NCI-H146 (cell line): Measurements from ENCODE around the gene GHRH.

Experiments
- DNase-seq: peaks from one replicate; lab custom pipeline; 2025; lab: John Stamatoyannopoulos, UW

The GHRH gene

GRCh38 chr20:37260923-37261322, 691 bp downstream of the GHRH start:
- DNase-seq = no peak

GRCh38 chr20:37259865-37260264, 1.7 kb downstream of the GHRH start:
- DNase-seq = peak; percentile 91

DNA sequence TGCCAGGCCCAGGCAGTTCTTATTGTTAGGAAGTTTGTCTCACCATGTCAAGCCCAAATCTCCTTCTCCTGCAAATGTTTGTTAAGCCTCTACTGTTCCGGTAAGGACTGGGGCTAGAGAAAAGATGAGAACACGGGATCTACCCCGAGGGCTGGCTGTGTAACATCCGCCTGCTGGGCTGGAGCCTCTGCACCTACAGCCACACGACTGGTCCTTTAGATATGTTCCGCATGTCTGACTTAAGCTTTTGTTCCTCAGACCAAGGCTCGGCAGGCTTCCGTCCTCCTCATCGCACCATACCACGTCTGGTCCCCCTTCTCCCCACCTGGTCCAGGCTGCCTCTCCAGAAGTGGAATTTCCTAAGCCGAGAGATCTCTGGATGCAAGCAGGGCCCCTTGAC, 2.6 kb downstream of the GHRH start:
- DNase-seq = peak; percentile 54

DNA sequence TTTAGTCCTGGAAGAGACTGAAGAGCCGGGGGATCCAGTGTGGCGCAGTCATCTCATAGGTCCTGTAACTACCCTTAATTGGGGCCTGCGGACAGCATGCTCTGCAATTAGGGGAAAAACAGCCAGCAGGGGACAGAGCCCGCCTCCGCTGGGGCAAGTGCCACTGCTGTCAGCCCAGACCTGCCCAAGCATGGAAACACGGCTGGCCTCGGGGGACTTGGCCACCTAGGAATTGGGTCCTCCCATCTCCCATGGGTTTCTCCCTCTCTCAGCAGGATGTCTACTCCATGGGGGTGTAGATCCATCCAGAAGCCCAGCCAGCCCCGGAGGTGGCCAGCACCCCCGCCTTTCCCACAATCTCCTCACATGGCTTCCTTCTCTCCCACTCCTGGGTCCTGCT, 3.6 kb downstream of the GHRH start:
- peak; percentile 88 for DNase-seq

DNA sequence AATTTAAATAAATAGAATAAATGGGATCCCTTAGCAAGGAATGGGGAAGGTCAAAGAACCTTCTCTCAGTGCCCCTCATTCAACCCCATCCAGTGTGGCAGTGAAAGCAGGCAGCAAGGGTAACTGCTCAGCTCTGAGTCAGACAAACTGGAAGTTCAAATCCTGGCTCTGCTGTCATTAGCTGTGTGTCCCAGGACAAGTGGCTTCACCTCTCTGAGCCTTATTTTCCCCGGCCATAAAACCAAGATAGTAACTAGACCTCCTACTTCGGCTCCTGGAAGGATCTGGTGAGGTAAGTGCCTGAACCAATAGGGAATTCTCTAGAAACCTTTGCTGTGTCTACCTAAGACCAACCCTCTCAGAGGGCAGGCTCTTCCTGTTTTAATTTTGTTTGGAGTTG, 4.1 kb downstream of the GHRH start:
- DNase-seq = no peak

- DNase-seq = no peak
Measured at GRCh38 chr20:37256286-37256685, 5.3 kb downstream of the GHRH start.

- no peak for DNase-seq
Measured at GRCh38 chr20:37254114-37254878, 7.3 kb downstream of the GHRH start.

- DNase-seq = no peak
Measured at GRCh38 chr20:37253087-37253486, 8.5 kb downstream of the GHRH start.

GRCh38 chr20:37251825-37252477, 9.7 kb downstream of the GHRH start:
- no peak for DNase-seq

GRCh38 chr20:37249304-37249703, 12.3 kb downstream of the GHRH start:
- DNase-seq = no peak

DNA sequence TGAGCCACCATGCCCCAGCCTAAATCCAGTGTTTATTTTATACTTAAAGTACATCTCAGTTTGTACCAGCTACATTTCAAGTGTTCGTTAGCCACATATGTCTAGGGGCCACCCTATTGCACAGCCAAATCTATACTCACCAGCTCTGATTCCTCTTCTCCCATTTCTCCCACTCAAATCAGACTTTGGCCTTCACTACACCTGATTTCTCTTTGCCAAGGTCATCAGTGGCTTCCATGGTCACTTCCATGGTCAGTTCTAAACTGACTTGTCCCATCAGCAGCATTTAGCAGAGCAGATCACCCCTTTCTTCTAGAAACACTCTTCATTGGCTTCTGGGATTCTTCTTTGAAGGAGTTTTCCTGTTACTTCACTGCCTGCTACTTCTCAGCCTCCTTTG, 14.1 kb downstream of the GHRH start:
- no peak for DNase-seq

GRCh38 chr20:37246736-37247135, 14.9 kb downstream of the GHRH start:
- no peak for DNase-seq

DNA sequence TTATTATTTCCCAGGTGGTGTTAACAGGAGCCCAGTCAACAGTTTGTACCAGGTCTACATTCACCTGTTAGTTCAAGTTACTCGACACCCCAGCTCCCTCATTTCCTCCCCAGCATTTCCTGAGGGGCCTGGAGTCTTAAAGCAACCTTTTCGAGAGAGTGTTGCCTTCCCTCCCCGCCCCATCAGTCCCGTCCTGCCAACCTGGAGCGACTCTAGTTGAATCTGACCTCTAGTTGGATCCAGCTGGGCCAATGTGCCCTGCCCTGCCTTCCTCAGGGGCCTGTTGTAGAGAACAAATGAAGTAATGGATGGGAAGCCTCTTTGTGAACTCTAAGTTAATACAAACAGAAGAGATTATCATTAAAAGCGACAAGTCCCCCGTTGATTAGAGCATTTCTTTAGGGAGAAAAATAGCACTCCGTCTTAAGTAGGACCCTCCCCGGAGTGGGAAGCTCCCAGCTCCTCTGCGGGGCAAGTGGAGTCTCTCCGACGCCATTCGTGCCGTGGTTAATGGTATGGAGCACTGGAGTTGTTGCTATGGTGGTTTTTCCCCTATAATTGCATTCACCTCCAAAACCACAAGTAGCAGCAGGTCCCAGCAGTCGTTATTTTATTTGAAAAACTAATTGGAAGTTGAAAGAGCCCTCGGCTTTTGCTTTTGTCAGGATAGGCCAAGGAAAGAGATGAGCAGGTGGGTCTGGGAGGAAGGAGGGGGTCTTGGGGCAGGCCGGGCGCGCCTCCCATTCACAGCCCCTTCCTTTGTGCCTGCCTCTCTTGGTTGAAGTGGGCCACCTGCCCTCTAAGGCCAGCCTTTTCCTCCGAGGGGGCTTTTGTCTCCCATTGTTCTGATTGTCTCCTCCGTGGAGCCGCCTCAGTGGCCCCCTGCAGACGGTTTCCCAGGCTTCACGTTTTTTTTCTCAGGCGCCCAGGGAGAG, 16.1 kb downstream of the GHRH start:
- peak; percentile 98 for DNase-seq

GRCh38 chr20:37244572-37244957, 17.0 kb downstream of the GHRH start:
- peak; percentile 24 for DNase-seq

DNA sequence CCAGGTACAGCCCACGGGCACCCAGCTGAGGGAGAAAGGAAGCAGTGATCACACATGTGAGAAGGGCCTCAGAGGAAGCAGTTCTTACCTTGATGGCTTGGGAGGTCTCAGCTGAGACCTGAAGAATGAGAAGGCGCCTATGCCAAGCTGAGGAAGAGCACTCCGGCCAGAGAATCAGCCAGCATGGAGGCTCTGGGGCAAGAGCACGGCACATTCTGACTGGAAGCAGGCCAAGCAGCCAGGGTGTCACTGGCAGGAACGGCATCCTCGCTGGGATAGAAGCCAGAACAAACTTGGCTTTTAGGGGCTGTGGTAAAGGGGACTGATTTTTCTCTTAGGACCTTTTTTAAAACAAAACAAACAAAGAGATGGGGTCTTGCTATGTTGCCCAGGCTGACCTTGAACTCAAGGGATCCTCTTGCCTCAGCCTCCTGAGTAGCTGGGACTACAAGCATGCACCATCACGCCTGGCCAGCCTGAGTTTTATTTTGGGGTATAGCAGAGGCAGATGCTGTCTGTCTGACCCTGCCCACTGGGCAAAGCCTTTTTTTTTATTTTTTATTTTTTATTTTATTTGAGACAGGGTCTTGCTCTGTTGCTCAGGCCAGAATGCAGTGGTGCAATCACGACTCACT, 17.6 kb downstream of the GHRH start:
- DNase-seq = no peak

GRCh38 chr20:37243076-37243936, 18.3 kb downstream of the GHRH start:
- peak; percentile 18 for DNase-seq

DNA sequence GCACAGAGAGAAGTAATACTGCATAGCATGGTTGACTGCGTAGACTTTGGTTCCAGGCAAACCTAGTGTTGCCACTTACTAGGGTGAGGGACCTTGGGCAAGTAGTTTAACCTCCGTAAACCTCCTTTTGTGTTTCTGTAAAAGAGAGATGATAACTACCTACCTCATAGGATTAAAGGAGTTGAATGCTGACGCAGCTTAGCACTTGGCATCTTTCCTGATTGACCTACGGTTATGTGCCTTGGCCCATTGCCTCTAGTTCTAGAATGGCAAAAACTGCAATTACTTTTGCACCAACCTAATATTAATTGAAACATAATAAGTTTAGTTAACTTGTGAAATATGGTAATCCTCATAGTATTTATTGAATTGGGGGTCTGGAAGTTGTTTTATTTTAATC, 19.1 kb downstream of the GHRH start:
- DNase-seq = no peak

- DNase-seq = no peak
Measured at GRCh38 chr20:37240337-37241067, 21.1 kb downstream of the GHRH start.

DNA sequence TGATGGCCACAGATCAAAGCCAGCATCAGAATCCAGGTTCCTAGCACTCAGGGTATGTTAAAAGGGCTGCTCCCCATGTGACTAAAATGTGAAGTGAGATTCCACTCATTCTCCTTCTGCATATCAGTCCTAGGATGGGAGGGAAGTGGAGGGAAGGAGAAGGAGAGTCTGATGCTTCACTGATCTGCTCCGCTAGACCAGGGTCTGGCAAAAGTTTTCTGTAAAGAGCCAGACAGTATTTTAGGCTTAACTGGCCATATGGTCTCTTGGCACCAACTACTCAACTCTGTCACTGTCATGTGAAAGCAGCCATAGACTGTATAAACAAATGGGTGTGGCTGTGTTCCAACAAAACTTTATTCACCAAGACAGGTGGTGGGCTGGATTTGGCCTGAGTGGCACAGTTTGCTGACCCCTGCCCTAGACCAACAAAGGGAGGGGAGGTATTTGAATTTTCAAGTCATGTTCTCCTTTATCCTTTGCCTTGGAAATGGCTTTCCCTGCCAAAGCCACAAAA, 22.6 kb downstream of the GHRH start:
- DNase-seq = peak; percentile 20

DNA sequence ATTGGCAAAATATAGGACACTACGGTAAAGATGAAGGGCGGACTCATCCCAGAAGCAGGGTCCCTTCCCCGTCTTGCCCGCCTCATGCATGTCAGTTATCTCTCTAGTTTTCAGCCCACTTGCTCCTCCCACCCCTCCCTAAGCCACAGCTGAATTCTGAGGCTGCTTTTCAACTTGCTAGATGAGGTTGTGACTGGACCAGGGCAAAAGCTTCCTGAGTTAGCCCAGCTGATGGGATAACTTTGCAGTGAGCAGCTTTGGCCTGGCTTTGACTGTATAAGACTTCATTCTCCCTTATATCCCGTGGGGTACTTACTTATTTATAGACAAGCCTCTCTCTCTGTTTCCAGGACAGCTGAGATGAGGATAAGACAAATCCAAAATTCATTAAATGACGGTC, 23.2 kb downstream of the GHRH start:
- DNase-seq = no peak
